ENCODE results near the gene COX7A1.
"Not testable (repeated sequence)": the region's sequence is repeated elsewhere in the genome, so short reads cannot be mapped to it uniquely, and the experiment has no call there.

COX7A1 gene

DNA sequence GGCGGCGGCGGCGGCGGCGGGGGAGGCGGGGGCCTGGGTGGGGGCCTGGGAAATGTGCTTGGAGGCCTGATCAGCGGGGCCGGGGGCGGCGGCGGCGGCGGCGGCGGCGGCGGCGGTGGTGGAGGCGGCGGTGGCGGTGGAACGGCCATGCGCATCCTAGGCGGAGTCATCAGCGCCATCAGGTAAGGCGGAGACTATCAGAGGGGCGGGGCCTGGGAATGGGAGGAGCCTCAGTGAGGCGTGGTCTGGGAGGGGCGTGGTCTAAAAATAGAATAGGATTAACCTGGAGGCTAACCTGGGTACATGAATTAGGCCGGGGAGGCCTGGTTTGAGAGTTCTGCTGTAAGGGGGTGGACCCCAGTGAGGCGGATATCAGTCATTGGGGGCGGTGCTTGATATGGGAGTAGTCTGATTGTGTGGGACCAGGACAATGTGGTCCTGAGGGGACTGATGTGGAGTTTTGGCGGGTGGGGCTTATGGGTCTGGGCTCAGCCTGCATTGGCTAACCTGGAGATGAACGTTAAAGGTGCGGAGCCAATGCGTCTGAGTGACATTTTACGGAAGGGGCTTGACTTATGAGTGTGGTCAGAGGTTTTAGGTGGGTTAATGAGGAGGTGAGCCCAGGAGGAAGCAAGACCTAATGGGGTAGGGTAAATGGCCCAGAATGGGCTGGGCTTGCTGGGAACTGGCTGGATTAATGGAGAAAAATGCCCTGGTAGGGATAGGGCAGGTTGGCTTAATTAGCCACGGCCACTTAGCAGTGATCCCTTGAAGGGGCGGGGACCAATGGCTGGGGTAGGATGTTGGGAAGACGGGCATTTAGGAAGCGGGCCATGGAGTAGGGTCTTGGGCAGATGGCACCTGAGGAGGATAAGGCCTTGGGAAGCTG lies 11.0 kb downstream of the COX7A1 start:
- DNase-seq, result peak; percentile 68 to 84

DNA sequence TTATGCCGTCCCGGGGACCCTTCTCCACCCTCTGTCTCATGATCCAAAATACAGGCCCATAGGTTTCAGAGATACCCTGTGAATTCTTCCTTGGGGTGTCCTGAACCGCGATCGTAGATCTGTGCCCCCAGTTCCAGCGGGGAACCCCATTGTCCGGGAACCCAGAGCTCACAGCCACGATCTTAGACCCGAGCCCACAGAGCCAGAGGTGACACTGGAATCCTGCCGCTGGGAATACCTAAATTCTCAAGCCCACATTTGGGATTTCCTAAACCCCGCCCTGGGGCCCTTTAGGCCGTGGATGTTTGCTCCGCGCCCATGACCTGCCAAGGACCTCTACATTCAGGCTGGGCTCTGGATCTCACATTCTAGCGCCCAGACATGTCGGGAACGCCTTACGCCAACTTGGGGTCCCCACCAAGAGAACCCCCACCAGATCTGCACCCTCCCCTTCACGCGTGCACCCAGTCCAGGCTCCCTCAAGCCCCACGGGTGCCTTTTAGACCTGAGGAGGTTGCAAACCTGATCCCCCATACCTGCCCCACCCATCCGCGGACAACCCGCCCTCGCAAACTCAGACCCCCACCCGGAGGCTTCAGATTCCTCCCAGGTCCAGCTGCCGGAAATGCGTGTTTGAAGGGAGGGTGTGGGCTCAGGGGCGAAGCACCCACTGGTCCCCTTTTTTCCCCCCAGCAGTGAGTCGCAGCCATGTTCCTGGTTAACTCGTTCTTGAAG lies 11.8 kb downstream of the COX7A1 start:
- DNase-seq, result peak in 1 of 2 experiments; percentile 68

DNA sequence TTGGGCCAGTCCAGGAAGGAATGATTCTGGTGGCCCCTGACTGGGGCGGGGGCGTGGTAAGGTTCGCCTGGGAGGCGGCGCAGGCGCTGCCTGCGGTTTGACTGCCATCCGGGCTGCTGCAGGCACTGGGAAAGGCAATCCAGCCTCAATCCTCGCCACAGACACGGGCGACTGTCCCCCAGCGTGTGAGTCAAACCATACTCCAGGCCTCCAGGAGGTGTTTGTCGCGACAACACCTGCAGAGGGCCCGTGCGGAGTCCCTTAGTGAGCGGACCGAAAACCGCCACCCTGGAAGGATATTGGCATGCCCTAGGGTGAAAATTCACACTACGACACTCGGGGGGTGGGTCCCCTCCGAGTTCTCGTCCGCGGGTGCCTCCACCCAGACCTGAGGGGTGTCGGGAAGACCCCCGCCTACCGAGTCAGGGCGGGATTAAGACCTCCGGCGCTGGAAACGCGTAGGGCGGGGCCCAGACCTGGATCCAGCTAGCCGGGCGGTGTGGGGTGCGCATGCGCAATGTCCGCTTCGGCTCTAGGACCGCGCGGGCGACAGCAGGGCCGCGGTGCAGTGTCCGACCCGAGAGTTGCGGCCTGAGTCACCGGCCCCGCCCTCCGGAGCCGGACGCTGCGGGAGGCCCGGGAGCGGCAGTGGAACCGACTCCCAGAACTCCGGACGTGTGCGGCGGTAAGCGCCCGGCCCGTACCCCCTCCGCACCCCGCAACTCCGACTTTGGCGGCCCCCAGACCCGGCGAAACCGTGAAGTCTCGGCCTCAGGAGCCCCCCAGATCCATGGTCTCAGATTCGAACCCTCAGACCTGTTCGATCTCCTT lies 12.6 kb downstream of the COX7A1 start, which contains the start of gene CAPNS1:
CAPNS1 (plus strand) TSS at position 594 of the 831 bp plus-strand sequence. CDS start 946 bp downstream, outside the sequence.
- peak; percentile 96 for DNase-seq

DNA sequence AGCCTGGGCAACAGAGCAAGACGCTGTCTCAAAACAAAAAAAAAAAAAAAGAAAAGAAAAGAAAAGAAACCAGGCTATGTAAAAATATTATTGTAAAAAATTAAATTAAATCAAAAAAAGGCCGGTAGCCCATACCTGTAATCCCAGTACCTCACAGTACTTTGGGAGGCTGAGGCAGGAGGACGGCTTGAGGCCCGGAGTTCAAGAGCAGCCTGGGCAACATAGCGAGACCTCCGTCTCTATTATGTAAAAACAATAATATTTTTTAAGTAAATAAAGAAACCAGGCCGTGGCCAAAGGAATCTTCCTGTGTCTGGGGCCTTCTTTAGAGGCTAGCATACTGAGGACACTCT lies 13.2 kb downstream of the COX7A1 start:
- DNase-seq, result no peak

DNA sequence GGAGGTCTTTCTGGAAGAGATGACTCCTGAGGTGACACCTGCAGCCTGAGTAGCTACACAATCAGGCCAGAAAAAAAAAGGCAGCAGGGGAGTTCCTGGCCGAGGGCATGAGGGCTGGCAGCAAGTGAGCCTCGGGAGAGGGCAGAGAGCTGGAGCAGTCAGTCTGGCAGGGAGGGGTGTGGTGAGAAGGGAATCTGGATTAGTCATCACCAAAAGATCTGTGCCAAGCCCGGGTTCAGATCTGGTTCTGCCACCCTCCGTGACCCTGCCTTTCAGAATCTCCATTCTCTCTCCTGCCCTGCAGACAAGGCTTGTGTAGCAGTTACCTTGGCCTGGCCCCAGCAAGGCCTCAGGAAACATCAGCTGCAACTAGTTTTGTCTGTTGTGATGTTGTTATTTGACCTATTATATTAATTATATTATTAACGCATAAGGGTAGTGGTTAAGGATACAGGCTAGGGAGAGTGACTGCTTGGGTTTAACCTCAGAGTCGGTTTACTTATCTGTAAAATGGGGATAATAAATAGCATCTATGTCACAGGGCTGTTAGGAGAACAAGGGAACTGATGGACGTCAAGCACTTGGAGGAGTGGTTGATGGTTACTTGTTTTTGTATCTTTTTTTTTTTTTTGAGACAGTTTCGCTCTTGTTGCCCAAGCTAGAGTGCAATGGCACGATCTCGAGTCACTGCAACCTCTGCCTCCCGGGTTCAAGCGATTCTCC lies 15.1 kb downstream of the COX7A1 start:
- DNase-seq, result no peak

DNA sequence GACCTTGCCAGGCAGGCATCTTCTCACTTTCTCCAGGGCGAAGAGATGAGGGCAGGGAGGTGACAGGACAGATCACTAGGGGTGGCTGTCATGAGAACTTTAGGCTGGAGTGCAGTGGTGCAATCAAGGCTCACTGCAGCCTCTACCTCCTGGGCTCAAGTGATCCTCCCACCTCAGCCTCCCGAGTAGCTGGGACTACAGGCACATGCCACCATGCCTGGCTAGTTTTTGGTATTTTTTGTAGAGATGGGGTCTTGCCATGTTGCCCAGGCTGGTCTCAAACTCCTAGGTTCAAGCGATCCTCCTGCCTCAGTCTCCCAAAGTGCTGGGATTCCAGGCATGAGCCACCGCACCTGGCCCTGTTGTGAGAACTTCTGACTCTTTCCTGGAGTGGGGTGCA lies 17.4 kb downstream of the COX7A1 start:
- DNase-seq, result not testable (repeated sequence)

DNA sequence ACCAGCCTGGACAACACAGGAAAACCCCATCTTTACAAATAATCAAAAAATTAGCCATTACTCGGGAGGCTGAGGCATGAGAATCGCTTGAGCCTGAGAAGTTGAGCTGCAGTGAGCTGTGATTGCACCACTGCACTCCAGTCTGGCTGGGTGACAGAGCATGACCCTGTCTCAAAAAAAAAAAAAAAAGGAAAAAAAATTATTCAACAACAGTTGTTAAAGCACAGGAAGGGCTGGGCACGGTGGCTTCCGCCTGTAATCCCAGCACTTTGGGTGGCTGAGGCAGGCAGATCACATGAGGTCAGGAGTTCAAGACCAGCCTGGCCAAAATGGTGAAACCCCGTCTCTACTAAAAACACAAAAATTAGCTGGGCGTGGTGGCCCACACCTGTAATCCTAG lies 21.0 kb downstream of the COX7A1 start:
- DNase-seq, result not testable (repeated sequence)

DNA sequence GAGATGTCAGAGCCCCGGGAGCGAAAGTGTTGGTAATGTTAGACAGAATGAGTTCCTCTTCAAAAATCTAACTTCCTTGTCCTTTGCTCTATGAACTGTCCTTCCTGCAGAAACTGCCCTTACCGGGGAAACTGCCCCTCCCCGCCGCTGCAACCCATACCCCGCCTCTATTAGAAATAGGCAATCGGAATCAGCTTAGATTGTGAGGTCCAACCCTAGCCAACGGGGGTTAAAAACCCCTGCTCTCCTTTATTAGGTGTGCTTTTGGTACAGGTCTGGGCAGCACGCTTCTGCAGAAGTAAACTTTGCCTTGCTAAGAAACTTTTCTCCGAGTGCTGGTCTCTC lies 23.9 kb downstream of the COX7A1 start:
- no peak for DNase-seq

DNA sequence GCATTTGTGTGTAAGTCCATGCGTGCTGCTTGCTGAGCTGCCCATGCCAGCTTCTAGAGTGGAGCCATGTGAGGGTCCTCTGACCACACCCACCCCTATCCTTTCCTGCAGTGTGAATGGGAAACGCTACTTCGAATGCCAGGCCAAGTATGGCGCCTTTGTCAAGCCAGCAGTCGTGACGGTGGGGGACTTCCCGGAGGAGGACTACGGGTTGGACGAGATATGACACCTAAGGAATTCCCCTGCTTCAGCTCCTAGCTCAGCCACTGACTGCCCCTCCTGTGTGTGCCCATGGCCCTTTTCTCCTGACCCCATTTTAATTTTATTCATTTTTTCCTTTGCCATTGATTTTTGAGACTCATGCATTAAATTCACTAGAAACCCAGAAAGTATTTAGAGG lies 26.7 kb downstream of the COX7A1 start:
- no peak for DNase-seq

DNA sequence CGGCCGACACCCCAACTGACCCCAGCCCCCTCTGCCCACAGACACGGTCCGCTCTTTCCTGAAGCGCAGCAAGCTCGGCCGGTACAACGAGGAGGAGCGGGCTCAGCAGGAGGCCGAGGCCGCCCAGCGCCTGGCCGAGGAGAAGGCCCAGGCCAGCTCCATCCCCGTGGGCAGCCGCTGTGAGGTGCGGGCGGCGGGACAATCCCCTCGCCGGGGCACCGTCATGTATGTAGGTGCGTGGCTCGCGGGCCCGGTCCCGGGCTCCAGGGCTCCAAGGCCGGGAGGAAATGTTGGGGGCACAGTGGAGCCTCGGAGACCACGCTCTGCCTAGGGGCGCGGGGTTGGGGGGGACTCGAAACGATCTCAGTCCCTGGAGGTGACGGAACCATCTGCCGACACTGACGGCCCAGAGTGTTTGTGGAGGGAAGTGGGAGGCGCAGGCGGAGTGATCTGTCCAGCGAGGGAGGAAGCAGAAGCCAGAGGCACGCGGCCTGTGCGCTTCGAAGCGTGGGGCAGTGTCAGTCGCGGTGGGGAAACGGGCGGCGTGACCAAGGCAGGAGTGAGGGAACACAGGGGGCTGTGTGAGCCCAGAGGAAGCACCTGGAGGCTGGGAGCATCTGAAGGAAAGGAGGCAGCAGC lies 30.6 kb downstream of the COX7A1 start:
- no peak for DNase-seq

DNA sequence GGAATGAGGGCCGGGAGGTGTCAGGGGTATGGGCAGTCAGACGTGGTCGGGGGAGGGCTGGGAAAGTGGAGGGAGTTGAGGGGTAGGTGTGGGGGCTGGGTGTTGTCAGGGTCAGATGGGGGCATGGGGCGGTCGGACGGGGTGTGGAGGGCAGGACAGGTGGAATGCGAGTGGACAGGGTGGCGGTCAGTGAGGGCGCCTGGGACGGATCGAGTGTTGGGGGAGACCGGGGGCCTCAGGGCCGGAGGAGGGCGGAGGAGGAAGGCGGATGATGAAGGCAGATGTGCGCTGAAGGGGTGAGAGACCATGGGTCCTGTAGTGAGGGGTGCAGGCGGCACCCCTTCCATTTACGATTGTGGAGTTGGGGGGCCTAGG lies 31.3 kb downstream of the COX7A1 start:
- DNase-seq, result no peak

DNA sequence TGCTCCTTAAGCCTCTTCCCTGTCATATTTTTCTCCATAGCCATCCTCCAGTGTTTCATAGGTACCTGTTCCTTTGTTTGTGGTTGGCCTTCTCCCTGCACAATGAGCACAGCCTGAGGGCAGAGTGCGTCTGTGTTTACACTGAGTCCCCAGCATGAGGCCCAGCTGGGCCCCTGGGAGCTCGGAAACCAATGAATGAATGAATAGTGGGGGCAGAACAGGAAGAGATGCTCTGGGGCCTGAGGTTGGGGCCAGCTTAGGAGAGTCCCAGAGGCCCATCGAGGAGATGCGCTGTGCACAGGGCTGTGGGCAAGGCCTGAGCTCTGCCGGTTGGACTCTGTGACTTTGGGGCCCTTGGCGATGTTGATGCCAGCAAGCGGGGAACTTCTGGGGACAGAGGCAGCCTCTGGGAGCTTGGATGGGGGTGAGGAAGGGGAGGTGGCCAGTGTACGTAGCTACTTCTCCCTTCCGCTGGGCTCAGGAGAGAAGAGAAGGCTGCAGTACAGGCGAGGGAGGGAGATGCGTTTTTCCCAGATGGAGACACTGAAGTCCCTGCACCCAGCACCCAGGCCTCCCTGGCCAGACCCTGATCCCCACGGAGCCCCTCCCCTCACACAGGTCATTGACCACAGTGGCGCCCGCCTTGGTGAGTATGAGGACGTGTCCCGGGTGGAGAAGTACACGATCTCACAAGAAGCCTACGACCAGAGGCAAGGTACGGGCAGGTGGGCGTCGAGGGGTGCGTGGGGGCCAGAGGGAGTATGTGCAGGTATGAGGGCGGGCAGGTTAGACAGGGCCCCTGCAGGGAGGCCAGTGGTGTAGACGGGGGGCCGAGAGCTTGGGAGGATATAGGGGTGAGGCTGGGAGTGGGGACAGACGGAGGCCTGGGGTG lies 31.9 kb downstream of the COX7A1 start:
- no peak for DNase-seq

DNA sequence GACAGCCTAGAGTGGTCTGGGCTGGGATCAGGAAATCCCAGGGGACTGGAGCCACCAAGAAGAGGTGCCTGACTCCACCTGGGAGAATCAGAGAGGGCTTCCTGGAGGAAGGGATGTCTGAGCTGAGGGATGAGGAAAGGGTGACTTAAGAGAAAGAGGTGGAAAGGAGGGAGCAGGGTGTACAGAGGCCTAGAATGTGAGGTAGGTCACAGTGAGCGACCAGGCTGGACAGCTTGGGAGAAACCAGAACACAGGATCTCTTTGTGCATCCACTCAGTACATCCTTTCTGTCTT lies 36.0 kb downstream of the COX7A1 start:
- DNase-seq, result no peak

DNA sequence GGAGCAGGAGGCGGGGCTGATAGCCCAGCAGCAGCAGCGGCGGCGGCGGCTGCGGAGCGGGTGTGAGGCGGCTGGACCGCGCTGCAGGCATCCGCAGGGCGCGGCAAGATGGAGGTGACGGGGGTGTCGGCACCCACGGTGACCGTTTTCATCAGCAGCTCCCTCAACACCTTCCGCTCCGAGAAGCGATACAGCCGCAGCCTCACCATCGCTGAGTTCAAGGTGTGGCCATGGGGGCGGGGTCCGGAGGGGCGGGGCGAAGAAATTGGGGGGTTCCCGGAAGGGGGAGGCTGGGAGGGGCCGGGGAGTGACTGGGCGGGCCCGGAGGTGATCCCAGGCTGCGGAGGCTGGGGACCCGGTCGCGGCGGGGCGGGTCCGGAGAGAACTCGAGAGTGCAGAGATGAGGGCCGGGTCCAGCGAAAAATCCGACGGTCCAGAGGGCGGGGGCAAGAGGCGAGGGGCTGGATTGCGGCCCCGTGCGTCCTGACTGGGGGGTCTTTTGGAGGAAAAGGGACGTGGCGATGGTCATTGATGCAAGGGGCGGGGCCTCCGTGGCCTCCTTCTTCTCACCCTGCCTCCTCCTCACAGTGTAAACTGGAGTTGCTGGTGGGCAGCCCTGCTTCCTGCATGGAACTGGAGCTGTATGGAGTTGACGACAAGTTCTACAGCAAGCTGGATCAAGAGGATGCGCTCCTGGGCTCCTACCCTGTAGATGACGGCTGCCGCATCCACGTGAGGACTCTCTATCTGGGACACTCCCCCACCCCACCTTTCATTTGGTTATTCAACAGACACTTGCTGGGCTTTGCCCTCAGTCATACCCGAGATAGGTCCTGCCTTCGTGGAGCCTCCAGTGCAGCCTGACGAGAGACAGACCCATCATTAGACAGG lies 36.5 kb downstream of the COX7A1 start, which contains the start of gene TBCB:
TBCB (plus strand) TSS at position 16 of the 891 bp plus-strand sequence; CDS start at position 109, 93 bp downstream.
- no peak for DNase-seq

DNA sequence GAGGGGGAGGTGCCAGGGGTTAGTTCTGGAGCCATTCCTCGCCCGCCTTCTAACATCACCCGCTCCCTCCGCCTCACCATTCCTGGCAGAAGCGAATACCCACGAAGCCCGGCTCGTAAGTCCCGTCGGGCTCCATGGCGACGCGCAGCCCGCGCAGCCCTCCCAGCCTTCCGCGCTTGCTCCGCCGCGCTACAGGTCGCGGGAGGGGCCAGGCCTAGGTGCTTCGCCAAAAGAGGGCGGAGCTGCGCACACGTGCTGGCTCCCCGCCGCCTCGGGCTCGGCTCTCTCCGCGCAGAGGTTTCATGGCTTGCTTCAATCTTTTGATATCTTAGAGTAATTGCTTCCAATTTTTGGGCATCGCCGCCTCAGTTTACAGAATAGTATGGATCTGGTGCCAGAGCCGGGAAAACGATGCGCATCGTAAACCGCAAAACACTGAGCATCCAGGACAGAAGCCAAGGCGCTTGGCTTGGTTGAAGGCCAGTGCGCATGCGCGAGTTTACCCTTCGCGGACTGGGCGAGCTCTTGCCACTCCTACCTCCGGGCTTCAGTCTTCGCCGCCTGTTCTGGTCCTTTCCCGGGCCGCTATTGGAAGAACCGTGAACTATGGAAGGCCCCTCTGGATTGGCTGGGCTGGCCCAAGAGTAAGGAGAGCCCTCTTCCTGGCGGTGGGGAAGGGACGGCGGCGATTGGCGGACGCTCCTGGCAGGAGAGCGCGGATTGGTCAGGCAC lies 37.4 kb downstream of the COX7A1 start, which contains the start of gene POLR2I:
POLR2I (minus strand) TSS at position 155 of the 732 bp plus-strand sequence; CDS start at position 136, 19 bp downstream.
- DNase-seq, result peak; percentile 98 to 99

DNA sequence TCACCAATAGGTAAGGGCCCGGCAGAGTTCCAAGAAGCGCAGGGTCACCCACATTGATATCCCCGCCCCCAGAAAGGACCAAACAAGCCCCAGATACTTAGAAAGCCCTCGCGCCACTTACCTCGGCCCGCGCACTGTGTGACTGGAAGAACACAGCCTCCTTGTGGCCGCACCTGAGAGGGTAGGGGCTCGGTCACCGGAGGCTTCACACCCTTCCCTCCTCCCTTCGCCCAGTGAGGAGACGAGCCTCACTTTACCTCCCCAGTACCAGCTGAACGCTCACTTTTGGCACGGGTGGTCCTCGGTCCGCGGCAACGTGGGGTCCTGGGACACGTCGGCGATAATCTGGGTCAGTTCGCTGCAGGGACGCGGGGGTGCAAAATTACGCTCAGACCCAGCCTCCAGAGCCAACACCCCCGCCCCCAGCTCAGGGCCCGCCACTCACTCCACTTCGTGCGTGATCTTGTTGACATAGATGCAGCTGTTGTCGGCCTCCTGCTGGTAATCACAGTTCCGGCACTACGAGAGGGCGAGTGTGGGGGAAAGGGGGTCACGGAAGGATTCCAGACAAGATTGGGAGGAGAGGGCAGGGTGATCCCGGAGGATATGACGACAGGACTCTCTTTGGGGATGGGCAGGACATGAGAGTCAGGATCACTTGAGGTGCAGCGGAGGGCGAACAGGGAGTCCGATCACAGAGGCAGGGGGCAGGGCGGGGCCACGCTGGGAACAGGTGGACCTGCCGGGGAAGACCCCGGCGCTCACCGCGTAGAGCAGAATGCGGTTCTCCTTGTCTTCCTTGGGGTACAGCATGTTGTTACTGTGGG lies 38.1 kb downstream of the COX7A1 start:
- DNase-seq, result no peak

DNA sequence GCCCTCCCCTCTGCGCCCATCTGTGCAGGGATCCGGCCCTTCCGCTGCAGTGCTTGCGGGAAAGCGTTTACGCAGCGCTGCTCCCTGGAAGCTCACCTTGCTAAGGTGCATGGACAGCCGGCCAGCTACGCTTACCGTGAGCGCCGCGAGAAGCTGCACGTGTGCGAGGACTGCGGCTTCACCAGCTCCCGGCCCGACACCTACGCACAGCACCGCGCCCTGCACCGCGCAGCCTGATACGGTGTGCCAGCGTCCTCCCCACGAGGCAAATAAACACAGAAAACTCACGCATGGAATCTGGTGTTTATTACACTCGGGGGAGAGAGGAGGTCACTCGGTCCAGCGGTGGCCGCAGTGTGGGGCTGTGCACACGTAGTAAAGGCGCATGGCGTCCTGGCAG lies 38.8 kb downstream of the COX7A1 start:
- DNase-seq, result no peak

DNA sequence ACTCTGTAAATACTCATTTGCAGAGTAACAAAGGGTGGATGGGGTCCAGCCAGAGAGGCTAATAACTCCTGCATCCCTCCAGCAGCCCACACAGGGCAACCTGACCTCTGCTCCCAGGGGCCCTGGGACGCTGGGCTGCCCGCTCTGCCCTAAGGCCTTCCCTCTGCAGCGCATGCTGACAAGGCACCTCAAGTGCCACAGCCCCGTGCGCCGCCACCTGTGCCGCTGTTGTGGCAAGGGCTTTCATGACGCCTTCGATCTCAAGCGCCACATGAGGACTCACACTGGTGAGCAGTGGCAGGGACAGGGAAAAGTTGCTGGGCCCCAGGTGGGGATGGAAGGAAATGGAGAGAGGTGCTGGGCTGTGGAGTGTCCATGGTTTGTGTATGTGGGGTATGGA lies 39.6 kb downstream of the COX7A1 start:
- DNase-seq, result no peak

All from NCI-H187 (cell line).